Muscle of back (tissue), 11 donors: ENCODE results near the gene KCNG2. TPM values are rescaled to one million over a fixed set of nuclear protein-coding genes. Genes with fewer than 3 reads are reported as not detected.
A peak's percentile ranks its signal among the peaks of the same experiment; 100 is the strongest.
"Not testable (repeated sequence)": the region's sequence is repeated elsewhere in the genome, so short reads cannot be mapped to it uniquely, and the experiment has no call there.

ENCODE experiments used
- DNase-seq, 3 donors: peaks; one replicate each; pipeline versions ENCODE4 v3.0.0 to v3.0.0-alpha.2; 2013
- polyA plus RNA-seq, 10 donors: library from polyadenylated mRNA; unstranded; fragments of 120-200 nt; gene quantifications; one replicate each; pipeline ENCODE4 v1.2.1, GENCODE V29; 2013; ENCODE audit not compliant: insufficient read length in 10 of 10

Gene KCNG2
- polyA plus RNA-seq, 10 donors, result 0.13 to 0.63 (median 0.37) TPM

- no peak for DNase-seq
These were observed 54.2 kb downstream of the KCNG2 start for GRCh38 chr18:79851950-79852349.

GRCh38 chr18:79852561-79853302 is 55.0 kb downstream of the KCNG2 start:
- no peak for DNase-seq

- no peak for DNase-seq
These were observed 55.7 kb downstream of the KCNG2 start for GRCh38 chr18:79853303-79853992.

DNA sequence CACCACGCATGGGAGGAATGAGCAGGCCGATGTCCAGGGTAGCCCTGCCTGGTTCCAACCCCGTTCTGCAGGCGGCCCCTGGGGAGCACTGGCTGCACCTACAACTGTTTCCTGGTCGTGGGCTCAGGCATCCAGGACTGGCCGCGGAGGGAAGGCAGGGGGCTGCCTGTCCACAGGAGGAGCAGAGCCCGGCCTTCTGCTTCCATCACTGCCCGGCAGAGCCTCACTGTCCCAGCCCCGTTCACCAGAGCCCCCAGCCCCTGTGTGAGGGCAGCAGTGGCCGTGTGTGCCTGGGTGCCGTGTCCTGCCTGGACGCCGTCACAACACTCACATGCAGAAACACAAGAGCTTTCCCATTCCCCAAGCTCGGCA is 56.2 kb downstream of the KCNG2 start:
- DNase-seq, result no peak

GRCh38 chr18:79855147-79855933 is 57.6 kb downstream of the KCNG2 start:
- DNase-seq, result no peak

DNA sequence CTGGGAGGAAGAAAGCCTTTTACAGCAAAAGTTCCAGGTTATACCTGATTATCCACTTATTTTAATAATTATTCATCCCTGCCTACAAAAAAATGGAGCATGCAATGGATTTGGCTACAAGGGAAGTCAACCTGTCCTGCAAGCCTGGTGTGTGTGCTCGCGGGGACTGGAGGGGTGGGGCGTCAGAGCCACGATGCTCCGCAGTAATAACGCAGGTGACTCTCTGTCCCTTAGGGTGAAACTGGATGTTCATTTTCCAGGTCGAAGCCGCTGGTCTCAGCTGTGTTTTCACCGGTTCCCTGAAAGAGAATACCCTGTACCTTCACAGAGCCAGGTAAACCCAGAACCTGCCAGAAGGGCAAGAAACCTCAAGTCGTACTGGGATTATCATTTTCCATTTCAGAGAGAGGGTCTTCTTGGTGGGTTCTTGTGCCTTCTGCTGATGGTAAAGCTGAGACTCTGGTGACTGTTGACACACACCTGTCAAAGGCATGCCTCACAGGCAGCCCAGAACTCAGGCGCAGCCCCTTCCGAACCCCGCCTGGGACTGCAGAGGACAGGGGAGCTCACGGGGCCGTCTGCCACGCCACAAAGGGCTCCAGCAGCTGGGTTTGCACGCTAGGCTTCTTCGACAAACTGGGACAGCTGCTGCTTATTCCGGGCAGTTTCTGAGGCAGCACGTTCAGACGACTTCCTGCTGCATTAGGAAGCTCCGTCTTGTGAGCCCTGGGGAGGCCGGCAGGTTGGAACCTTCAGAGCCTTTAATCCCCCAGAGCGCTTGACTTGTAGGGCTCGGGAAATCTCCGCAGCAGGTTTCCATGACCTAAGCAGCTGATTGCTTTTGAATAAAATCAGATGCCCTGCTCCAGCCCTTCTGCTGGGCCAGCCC is 58.6 kb downstream of the KCNG2 start:
- peak; percentile 52 to 82 (median 67) for DNase-seq

DNA sequence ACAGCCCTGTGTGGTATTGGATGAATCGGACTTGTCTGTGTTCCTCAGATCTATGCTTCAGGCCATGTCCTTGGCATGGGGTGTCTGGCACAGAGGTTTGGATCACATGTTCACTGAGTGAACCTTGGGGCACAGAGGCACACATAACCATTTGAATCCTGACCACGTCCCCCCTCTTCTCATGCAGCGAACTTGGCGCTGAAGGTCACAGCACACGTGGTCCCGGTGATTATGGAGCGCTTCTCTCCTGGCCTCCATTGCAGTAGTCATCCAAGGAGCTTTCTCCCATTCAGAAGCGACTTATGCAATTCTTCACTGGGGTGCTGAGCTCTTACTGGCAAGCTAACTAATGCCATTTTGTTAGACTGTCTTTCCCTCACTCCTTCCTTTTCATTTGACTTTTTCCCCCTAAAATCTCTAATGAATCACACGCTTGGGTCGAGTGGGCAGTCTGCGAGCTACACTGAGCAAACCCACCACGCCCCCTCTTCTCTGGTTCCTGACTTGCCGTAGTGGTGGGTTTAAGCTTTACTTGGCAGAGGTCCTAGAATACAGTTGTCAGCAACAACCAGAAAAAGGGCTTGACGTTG is 59.4 kb downstream of the KCNG2 start:
- DNase-seq, result peak; percentile 33 to 78 (median 48)

- DNase-seq, result no peak
These were observed 61.6 kb downstream of the KCNG2 start for GRCh38 chr18:79859314-79859713.

DNA sequence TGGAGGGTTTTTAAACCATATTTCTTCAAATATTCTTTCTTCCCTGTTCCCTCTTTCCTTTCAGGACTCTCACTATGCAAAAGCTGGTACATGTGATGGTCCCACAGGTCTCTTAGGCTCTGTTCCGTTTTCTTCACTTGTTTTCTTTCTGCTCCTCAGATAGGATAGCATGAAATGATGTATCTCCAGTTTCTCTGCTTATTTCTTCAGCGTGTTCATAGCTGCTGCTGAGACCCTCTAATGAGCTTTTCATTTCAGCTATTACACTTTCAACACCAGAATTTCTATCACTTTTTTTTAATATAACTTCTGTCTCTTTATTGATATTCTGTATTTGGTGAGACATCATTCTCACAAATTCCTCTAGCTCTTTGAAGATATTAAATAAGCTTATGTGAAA is 63.9 kb downstream of the KCNG2 start:
- DNase-seq, result no peak

DNA sequence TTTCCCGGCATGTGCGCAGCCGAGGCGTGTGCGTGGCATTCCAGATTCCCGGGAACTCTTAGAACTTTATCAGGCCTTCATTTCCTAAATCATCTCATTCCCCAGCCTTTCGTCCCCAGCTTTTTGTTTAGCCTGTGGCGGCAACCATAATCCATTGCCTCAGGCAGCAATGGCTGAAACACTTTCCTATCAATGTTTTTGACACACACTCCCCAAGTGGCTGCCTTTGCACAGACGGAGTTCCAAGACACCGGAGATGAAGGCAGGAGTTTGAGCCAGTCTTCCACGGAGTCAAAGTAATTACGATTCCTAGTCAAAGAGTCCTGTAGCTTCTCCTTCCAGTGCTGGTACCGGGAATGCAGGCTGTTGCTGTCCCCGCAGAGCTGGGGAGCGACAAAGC is 64.8 kb downstream of the KCNG2 start:
- no peak for DNase-seq

DNA sequence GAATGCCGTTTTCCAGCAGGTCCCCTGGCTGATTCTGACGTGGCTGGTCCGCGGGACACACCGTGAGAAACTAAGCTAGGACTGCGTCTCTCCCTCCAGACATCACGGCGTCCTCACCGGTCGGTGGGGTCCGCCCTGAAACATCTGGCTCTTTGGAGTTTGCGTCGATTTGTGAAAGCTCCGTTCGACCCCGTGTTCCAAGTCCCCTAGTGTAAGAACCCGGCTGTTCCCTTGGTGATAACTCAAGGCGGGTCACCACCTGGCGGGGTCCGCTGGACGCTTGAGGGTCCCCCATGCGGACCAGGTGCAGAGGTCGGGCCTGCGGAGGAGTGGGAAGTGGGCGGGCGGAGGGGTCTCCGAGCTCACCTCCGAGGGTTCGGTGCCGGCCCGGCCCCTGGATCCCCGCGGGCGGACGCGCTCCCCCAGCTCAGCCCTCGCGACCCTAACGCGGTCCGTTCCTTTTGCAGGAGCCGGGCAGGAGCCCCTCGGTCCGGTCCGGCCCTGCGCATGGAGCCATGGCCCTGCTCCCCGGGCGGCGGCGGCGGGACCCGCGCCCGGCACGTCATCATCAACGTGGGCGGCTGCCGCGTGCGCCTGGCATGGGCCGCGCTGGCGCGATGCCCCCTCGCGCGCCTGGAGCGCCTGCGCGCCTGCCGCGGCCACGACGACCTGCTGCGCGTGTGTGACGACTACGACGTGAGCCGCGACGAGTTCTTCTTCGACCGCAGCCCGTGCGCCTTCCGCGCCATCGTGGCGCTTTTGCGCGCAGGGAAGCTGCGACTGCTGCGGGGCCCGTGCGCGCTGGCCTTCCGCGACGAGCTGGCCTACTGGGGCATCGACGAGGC is 65.6 kb downstream of the KCNG2 start:
- no peak for DNase-seq

DNA sequence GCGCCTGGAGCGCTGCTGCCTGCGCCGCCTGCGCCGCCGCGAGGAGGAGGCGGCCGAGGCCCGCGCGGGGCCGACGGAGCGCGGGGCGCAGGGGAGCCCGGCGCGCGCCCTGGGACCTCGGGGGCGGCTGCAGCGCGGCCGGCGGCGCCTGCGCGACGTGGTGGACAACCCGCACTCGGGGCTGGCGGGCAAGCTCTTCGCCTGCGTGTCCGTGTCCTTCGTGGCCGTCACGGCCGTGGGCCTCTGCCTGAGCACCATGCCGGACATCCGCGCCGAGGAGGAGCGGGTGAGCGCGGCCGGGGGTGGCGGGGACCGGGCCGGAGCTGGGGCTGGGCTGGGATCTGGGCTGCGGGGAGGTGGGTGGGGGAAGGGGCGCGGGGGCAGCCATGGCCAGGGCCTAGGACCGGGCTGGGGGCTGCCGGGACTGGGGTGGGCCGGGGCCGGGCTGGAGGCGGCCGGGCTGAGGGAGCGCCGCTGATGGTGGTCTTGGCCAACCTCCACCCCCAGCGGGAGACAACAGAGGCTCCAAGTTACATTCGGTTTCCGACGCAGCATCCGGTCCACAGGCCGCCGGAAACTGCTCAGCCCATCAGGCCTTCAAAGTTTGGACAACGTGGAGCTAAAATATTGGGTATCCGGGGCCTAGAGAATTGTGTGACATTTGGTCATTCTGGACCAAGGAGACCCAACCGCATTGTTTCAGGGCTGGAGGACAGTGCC is 66.4 kb downstream of the KCNG2 start:
- no peak for DNase-seq

DNA sequence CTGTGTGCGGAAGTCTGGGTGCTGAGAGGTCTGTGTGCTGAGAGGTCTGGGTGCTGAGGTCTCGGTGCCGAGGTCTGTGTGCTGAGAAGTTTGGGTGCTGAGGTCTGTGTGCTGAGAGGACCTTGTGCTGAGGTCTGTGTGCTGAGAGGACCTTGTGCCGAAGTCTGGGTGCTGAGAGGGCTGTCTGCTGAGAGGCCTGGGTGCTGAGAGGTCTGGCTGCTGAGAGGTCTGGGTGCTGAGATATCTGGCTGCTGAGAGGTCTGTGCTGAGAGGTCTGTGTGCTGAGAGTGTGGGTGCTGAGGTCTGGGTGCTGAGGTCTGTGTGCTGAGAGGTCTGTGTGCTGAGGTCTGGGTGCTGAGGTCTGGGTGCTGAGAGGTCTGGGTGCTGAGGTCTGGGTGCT is 67.2 kb downstream of the KCNG2 start:
- not testable (repeated sequence) for DNase-seq

DNA sequence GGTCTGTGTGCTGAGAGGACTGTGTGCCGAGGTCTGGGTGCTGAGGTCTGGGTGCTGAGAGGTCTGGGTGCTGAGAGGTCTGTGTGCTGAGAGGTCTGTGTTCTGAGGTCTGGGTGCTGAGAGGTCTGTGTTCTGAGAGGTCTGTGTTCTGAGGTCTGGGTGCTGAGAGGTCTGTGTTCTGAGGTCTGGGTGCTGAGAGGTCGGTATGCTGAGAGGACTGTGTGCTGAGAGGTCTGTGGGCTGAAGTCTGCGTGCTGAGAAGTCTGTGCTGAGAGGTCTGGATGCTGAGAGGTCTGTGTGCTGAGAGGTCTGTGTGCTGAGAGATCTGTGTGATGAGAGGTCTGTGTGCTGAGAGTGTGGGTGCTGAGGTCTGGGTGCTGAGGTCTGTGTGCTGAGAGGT is 68.2 kb downstream of the KCNG2 start:
- not testable (repeated sequence) for DNase-seq

DNA sequence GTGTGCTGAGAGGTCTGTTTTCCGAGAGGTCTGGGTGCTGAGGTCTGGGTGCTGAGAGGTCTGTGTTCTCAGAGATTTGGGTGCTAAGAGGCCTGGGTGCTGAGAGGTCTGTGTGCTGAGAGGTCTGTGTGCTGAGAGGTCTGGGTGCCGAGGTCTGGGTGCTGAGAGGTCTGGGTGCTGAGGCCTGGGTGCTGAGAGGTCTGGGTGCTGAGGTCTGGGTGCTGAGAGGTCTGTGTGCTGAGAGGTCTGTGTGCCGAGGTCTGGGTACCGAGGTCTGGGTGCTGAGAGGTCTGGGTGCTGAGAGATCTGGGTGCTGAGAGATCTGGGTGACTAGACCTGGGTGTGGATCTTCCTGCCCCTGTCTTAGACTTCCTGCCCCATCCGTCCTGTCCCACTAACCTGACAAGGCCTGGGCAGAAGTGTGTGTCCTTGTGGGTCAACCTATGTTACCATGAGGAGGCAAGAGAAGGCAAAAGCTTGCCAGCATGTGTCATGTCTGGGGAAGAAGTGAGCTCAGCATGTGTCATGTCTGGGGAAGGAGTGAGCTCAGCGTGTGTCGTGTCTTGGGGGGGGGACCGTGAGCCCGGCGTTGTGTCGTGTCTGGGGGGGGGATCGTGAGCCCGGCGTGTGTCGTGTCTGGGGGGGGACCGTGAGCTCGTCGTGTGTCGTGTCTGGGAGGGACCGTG is 69.3 kb downstream of the KCNG2 start:
- no peak for DNase-seq

GRCh38 chr18:79867666-79868065 is 69.9 kb downstream of the KCNG2 start:
- no peak for DNase-seq

GRCh38 chr18:79868168-79868784 is 70.5 kb downstream of the KCNG2 start:
- peak in 1 of 3 donors; percentile 26 for DNase-seq

GRCh38 chr18:79868811-79869541 is 71.2 kb downstream of the KCNG2 start:
- DNase-seq, result no peak
